DND-41 (cell line): ENCODE measurements around the gene MAPK7.

Experiments used
- ATAC-seq: fragments of 200-7000 bp; cut with Tn5 transposase; 3 replicates; pipeline ENCODE4 v1.9.1; 2021; ENCODE audit warnings: low read depth; ENCODE audit not compliant: insufficient read depth
- DNase-seq: peaks from one replicate; pipeline ENCODE4 v3.0.0-alpha.2; 2020
- H2AFZ ChIP-seq: 2 replicates; pipeline ENCODE4 v1.6.0; 2012; ENCODE audit warnings: low read depth, low read length
- H3K27ac ChIP-seq: 2 replicates; pipeline ENCODE4 v1.5.1; 2012; ENCODE audit warnings: low read length, inconsistent platforms
- H3K27me3 ChIP-seq: fragments of 200-600 bp; sonication (generic); 2 replicates; pipeline ENCODE4 v1.6.0; 2012; ENCODE audit warnings: low read length, mild to moderate bottlenecking, inconsistent platforms; ENCODE audit not compliant: insufficient read depth, poor library complexity
- H3K36me3 ChIP-seq: 2 replicates; pipeline ENCODE4 v1.5.1; 2012; ENCODE audit warnings: low read length, inconsistent platforms; ENCODE audit not compliant: insufficient read depth
- H3K4me1 ChIP-seq: 2 replicates; pipeline ENCODE4 v1.5.1; 2012; ENCODE audit warnings: mild to moderate bottlenecking, low read length; ENCODE audit not compliant: insufficient read depth
- H3K4me2 ChIP-seq: 2 replicates; pipeline ENCODE4 v1.6.0; 2012; ENCODE audit warnings: mild to moderate bottlenecking, moderate library complexity, low read length, inconsistent platforms; ENCODE audit not compliant: insufficient read depth
- H3K4me3 ChIP-seq, 2 experiments: fragments of 200-600 bp in 1 of 2; shearing (Covaris generic) in 1 of 2; 2 replicates each; pipeline ENCODE4 v1.5.1; 2012 to 2016; ENCODE audit warnings: inconsistent platforms in 2 of 2, low read length in 2 of 2, mild to moderate bottlenecking in 2 of 2, low read depth in 1 of 2, moderate library complexity in 1 of 2
- H3K79me2 ChIP-seq: 2 replicates; pipeline ENCODE4 v1.6.0; 2012; ENCODE audit warnings: low read length, inconsistent platforms; ENCODE audit not compliant: insufficient read depth
- H3K9ac ChIP-seq: 2 replicates; pipeline ENCODE4 v1.6.0; 2012; ENCODE audit warnings: low read depth, mild to moderate bottlenecking, inconsistent platforms, low read length, moderate library complexity
- H3K9me3 ChIP-seq: 2 replicates; pipeline ENCODE4 v1.5.1; 2012; ENCODE audit warnings: low read length, moderate library complexity, mild to moderate bottlenecking, inconsistent platforms; ENCODE audit not compliant: insufficient read depth, severe bottlenecking
- H4K20me1 ChIP-seq: 2 replicates; pipeline ENCODE4 v1.6.0; 2012; ENCODE audit warnings: low read length; ENCODE audit not compliant: insufficient read depth
- CTCF ChIP-seq: IDR thresholded peaks from 2 replicates; pipeline ENCODE4 v1.5.1; 2012; ENCODE audit warnings: borderline replicate concordance, low read length, moderate library complexity, mild to moderate bottlenecking; ENCODE audit not compliant: poor library complexity, severe bottlenecking; ENCODE audit errors: extremely low read depth
- EZH2 ChIP-seq: IDR thresholded peaks from 3 replicates; pipeline ENCODE4 v1.6.1; 2012; ENCODE audit warnings: borderline replicate concordance, low read depth, mild to moderate bottlenecking, moderate library complexity, low read length, inconsistent platforms; ENCODE audit not compliant: severe bottlenecking

Gene MAPK7

GRCh38 chr17:19330271-19330670 is 48.0 kb upstream of the MAPK7 start:
- DNase-seq (no peak), ATAC-seq (no peak)
- no peaks in the 10 kb centered on the region for H3K4me1 ChIP-seq

GRCh38 chr17:19331134-19331533 is 47.2 kb upstream of the MAPK7 start:
- Histone ChIP-seq H3K36me3 (no peaks in the 10 kb centered on the region), H3K4me3 (no peak overlapping the region), H3K79me2 (no peaks in the 10 kb centered on the region), H3K9ac (no peak overlapping the region), H3K4me2 (no peak overlapping the region), H4K20me1 (peaks cover 28% of the 10 kb centered on the region), H3K9me3 (no peaks in the 10 kb centered on the region), H3K4me1 (no peaks in the 10 kb centered on the region), H2AFZ (no peak overlapping the region), H3K27me3 (peaks cover 31% of the 10 kb centered on the region), H3K27ac (no peak overlapping the region)
- ATAC-seq (no peak), DNase-seq (no peak)
- TF ChIP-seq EZH2, result no peak
- no peak for TF ChIP-seq CTCF

More at GRCh38 chr17:19330271-19330670, 48.0 kb upstream of the MAPK7 start:
- peaks cover 24% of the 10 kb centered on the region for H4K20me1 ChIP-seq
- peaks cover 31% of the 10 kb centered on the region for H3K27me3 ChIP-seq
- H3K36me3 ChIP-seq, result no peaks in the 10 kb centered on the region
- no peak overlapping the region for H3K9ac ChIP-seq
- no peak overlapping the region for H2AFZ ChIP-seq
- TF ChIP-seq EZH2, result no peak
- no peak for TF ChIP-seq CTCF
- H3K27ac ChIP-seq, result no peak overlapping the region
- H3K79me2 ChIP-seq, result no peaks in the 10 kb centered on the region
- no peak overlapping the region for H3K4me3 ChIP-seq
- H3K4me2 ChIP-seq, result no peak overlapping the region
- H3K9me3 ChIP-seq, result peaks cover 2% of the 10 kb centered on the region

- no peak overlapping the region for H3K27ac ChIP-seq
- no peak overlapping the region for H3K4me2 ChIP-seq
- H3K79me2 ChIP-seq, result no peaks in the 10 kb centered on the region
- H3K27me3 ChIP-seq, result peaks cover 31% of the 10 kb centered on the region
- ATAC-seq, result no peak
- no peaks in the 10 kb centered on the region for H3K9me3 ChIP-seq
- H3K4me1 ChIP-seq, result no peaks in the 10 kb centered on the region
- no peak overlapping the region for H2AFZ ChIP-seq
- H3K4me3 ChIP-seq, result no peak overlapping the region
- DNase-seq, result no peak
- peaks cover 29% of the 10 kb centered on the region for H4K20me1 ChIP-seq
- no peak overlapping the region for H3K9ac ChIP-seq
- no peaks in the 10 kb centered on the region for H3K36me3 ChIP-seq
- TF ChIP-seq EZH2 (no peak), CTCF (no peak)
Observed at GRCh38 chr17:19331543-19332245, 46.6 kb upstream of the MAPK7 start.
